K562 (cell line): ENCODE measurements around the gene RSPH1.

ENCODE experiments used
- BHLHE40 ChIP-seq: IDR thresholded peaks from 2 replicates; pipeline ENCODE4 v1.6.1; 2011; ENCODE audit warnings: low read length, improper control_type of control experiment
- CSDE1 ChIP-seq, 2 experiments: fragments of 450-650 bp; IDR thresholded peaks; 2 replicates each; pipeline ENCODE4 v1.6.1; 2016; ENCODE audit warnings: mild to moderate bottlenecking in 1 of 2
- DPF2 ChIP-seq: fragments of 450-650 bp; IDR thresholded peaks from 2 replicates; pipeline ENCODE4 v1.6.1; 2016
- HCFC1 ChIP-seq: IDR thresholded peaks from 2 replicates; pipeline ENCODE4 v1.6.1; 2012; ENCODE audit warnings: low read depth, low read length, improper control_type of control experiment
- JUN ChIP-seq, 2 experiments: sonication (generic) in 1 of 2; formaldehyde crosslinking in 1 of 2; IDR thresholded peaks; 2 replicates each; pipeline versions ENCODE4 v1.6.1 to v1.8.0; 2012 to 2022; ENCODE audit warnings: borderline replicate concordance in 2 of 2, mild to moderate bottlenecking in 2 of 2, improper control_type of control experiment in 1 of 2, low read depth in 1 of 2, low read length in 1 of 2, missing genetic modification reagents in 1 of 2
- JUNB ChIP-seq: fragments of 450-650 bp; formaldehyde crosslinking; conservative IDR thresholded peaks from 2 replicates; pipeline ENCODE4 v1.4.0; 2020; ENCODE audit warnings: mild to moderate bottlenecking
- KLF16 ChIP-seq: IDR thresholded peaks from 2 replicates; pipeline ENCODE4 v1.6.1; 2016; ENCODE audit warnings: antibody characterized with exemption
- MAZ ChIP-seq, 2 experiments: fragments of 450-650 bp in 1 of 2; sonication (generic) in 1 of 2; formaldehyde crosslinking; IDR thresholded peaks in 1 of 2; conservative IDR thresholded peaks in 1 of 2; 2 replicates each; pipeline versions ENCODE4 v1.4.0 to v1.5.0; 2020; ENCODE audit warnings: mild to moderate bottlenecking in 1 of 2, missing genetic modification reagents in 1 of 2
- MEF2A ChIP-seq: IDR thresholded peaks from 2 replicates; pipeline ENCODE4 v1.6.1; 2011; ENCODE audit warnings: low read depth, mild to moderate bottlenecking, low read length, moderate library complexity; ENCODE audit not compliant: control insufficient read depth
- PCBP1 ChIP-seq: fragments of 200-400 bp; formaldehyde crosslinking; IDR thresholded peaks from 2 replicates; pipeline ENCODE4 v1.6.1; 2018; ENCODE audit warnings: mild to moderate bottlenecking, low read depth, low read length; ENCODE audit not compliant: poor library complexity, severe bottlenecking
- SETDB1 ChIP-seq: IDR thresholded peaks from one replicate; pipeline ENCODE4 v1.6.1; 2012; ENCODE audit warnings: low read length, control low read depth, inconsistent platforms
- ZNF780A ChIP-seq: fragments of 250-450 bp; sonication (Bioruptor Pico); IDR thresholded peaks from 2 replicates; pipeline ENCODE4 v1.5.0; 2021; ENCODE audit warnings: mild to moderate bottlenecking
- TF ChIP-seq, protein P1 (sequence below): fragments of 250-450 bp; sonication (Bioruptor Pico); IDR thresholded peaks from 2 replicates; pipeline ENCODE4 v1.4.0; 2020
- TF ChIP-seq, protein P2 (sequence below): fragments of 450-650 bp; IDR thresholded peaks from 2 replicates; pipeline ENCODE4 v1.6.1; 2018; ENCODE audit not compliant: partially characterized antibody

DNA sequence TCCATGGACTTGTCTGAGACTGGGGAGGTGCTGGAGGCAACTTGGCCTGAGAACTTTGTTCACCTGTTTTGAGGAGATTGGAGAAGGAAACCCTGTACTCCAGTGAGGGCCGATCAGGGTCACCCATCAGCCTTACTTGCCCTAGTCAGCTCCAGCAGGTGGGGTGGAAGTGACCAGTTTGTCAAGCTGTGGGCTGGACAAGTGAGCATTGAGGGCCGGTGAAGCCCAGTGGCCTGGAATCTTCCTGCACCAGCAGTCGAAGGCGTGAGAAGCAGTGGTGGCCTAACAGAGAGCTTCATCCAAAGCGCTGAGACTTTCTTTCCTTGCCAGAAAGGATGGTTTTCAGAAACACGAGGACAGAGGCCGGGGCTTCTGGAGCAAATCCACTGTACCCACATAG, 27.2 kb upstream of the RSPH1 start:
- no peak for TF ChIP-seq ZNF780A
- TF ChIP-seq BHLHE40, result no peak
- TF ChIP-seq MAZ (CRISPR knock-in tag; conservative IDR thresholded peaks at IDR 0.05 in 1 of 2, IDR thresholded peaks at IDR 0.05 in 1 of 2), result no peak
- TF ChIP-seq, protein P1, sequence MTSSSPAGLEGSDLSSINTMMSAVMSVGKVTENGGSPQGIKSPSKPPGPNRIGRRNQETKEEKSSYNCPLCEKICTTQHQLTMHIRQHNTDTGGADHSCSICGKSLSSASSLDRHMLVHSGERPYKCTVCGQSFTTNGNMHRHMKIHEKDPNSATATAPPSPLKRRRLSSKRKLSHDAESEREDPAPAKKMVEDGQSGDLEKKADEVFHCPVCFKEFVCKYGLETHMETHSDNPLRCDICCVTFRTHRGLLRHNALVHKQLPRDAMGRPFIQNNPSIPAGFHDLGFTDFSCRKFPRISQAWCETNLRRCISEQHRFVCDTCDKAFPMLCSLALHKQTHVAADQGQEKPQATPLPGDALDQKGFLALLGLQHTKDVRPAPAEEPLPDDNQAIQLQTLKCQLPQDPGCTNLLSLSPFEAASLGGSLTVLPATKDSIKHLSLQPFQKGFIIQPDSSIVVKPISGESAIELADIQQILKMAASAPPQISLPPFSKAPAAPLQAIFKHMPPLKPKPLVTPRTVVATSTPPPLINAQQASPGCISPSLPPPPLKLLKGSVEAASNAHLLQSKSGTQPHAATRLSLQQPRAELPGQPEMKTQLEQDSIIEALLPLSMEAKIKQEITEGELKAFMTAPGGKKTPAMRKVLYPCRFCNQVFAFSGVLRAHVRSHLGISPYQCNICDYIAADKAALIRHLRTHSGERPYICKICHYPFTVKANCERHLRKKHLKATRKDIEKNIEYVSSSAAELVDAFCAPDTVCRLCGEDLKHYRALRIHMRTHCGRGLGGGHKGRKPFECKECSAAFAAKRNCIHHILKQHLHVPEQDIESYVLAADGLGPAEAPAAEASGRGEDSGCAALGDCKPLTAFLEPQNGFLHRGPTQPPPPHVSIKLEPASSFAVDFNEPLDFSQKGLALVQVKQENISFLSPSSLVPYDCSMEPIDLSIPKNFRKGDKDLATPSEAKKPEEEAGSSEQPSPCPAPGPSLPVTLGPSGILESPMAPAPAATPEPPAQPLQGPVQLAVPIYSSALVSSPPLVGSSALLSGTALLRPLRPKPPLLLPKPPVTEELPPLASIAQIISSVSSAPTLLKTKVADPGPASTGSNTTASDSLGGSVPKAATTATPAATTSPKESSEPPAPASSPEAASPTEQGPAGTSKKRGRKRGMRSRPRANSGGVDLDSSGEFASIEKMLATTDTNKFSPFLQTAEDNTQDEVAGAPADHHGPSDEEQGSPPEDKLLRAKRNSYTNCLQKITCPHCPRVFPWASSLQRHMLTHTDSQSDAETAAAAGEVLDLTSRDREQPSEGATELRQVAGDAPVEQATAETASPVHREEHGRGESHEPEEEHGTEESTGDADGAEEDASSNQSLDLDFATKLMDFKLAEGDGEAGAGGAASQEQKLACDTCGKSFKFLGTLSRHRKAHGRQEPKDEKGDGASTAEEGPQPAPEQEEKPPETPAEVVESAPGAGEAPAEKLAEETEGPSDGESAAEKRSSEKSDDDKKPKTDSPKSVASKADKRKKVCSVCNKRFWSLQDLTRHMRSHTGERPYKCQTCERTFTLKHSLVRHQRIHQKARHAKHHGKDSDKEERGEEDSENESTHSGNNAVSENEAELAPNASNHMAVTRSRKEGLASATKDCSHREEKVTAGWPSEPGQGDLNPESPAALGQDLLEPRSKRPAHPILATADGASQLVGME (CRISPR knock-in tag), result no peak
- no peak for TF ChIP-seq DPF2
- TF ChIP-seq, protein P2, sequence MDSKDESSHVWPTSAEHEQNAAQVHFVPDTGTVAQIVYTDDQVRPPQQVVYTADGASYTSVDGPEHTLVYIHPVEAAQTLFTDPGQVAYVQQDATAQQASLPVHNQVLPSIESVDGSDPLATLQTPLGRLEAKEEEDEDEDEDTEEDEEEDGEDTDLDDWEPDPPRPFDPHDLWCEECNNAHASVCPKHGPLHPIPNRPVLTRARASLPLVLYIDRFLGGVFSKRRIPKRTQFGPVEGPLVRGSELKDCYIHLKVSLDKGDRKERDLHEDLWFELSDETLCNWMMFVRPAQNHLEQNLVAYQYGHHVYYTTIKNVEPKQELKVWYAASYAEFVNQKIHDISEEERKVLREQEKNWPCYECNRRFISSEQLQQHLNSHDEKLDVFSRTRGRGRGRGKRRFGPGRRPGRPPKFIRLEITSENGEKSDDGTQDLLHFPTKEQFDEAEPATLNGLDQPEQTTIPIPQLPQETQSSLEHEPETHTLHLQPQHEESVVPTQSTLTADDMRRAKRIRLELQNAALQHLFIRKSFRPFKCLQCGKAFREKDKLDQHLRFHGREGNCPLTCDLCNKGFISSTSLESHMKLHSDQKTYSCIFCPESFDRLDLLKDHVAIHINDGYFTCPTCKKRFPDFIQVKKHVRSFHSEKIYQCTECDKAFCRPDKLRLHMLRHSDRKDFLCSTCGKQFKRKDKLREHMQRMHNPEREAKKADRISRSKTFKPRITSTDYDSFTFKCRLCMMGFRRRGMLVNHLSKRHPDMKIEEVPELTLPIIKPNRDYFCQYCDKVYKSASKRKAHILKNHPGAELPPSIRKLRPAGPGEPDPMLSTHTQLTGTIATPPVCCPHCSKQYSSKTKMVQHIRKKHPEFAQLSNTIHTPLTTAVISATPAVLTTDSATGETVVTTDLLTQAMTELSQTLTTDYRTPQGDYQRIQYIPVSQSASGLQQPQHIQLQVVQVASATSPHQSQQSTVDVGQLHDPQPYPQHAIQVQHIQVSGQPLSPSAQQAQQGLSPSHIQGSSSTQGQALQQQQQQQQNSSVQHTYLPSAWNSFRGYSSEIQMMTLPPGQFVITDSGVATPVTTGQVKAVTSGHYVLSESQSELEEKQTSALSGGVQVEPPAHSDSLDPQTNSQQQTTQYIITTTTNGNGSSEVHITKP, result no peak
- no peak for TF ChIP-seq PCBP1
- TF ChIP-seq JUN (IDR thresholded peaks at IDR 0.05; ENCODE audit: borderline replicate concordance, low read depth, low read length), result no peak
- TF ChIP-seq JUN (CRISPR knock-in tag; IDR thresholded peaks at IDR 0.05; ENCODE audit: borderline replicate concordance), result no peak
- no peak for TF ChIP-seq JUNB (CRISPR knock-in tag)
- TF ChIP-seq MEF2A, result no peak
- no peak for TF ChIP-seq KLF16
- TF ChIP-seq SETDB1, result no peak
- TF ChIP-seq HCFC1, result no peak
- no peak for TF ChIP-seq CSDE1 (IDR thresholded peaks at IDR 0.05)
